GM23338 (cell line): ENCODE results near the gene LPP.

Source experiments
- CREB1 ChIP-seq: fragments of 250-450 bp; sonication (Bioruptor Pico); IDR thresholded peaks from 2 replicates; pipeline ENCODE4 v1.5.0; 2020; ENCODE audit warnings: low read depth, mild to moderate bottlenecking, moderate library complexity
- EZH2 ChIP-seq: fragments of 200-600 bp; sonication (generic); IDR thresholded peaks from one replicate; pipeline ENCODE4 v1.8.0; 2017; ENCODE audit warnings: antibody characterized with exemption, mild to moderate bottlenecking, low read depth; ENCODE audit not compliant: unreplicated experiment
- POLR2AphosphoS5 ChIP-seq: IDR thresholded peaks from 2 replicates; pipeline ENCODE4 v1.6.1; 2016; ENCODE audit warnings: antibody characterized with exemption, low read depth
- STAT1 ChIP-seq: IDR thresholded peaks from one replicate; pipeline ENCODE4 v1.6.1; 2016; ENCODE audit warnings: antibody characterized with exemption; ENCODE audit not compliant: unreplicated experiment
- TF ChIP-seq, protein P1 (sequence below), 2 experiments: fragments of 200-600 bp in 1 of 2; sonication (generic) in 1 of 2; conservative IDR thresholded peaks; 2 replicates each; pipeline versions ENCODE4 v1.5.1 to v1.6.1; 2016 to 2017; ENCODE audit warnings: antibody characterized with exemption in 2 of 2, low read depth in 2 of 2, mild to moderate bottlenecking in 2 of 2, moderate library complexity in 1 of 2

- TF ChIP-seq EZH2 (no peak), POLR2AphosphoS5 (no peak), CREB1 (CRISPR knock-in tag) (no peak), STAT1 (no peak)
- TF ChIP-seq, protein P1, sequence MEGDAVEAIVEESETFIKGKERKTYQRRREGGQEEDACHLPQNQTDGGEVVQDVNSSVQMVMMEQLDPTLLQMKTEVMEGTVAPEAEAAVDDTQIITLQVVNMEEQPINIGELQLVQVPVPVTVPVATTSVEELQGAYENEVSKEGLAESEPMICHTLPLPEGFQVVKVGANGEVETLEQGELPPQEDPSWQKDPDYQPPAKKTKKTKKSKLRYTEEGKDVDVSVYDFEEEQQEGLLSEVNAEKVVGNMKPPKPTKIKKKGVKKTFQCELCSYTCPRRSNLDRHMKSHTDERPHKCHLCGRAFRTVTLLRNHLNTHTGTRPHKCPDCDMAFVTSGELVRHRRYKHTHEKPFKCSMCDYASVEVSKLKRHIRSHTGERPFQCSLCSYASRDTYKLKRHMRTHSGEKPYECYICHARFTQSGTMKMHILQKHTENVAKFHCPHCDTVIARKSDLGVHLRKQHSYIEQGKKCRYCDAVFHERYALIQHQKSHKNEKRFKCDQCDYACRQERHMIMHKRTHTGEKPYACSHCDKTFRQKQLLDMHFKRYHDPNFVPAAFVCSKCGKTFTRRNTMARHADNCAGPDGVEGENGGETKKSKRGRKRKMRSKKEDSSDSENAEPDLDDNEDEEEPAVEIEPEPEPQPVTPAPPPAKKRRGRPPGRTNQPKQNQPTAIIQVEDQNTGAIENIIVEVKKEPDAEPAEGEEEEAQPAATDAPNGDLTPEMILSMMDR (conservative IDR thresholded peaks at IDR 0.05; ENCODE audit: low read depth in 2 of 2) = no peak
These were observed 632.5 kb downstream of the LPP start for GRCh38 chr3:188786424-188786823.
